Cardiac septum (tissue), 1 donor: Measurements from ENCODE around the gene CAT. TPM values are rescaled to one million over a fixed set of nuclear protein-coding genes. Genes with fewer than 3 reads are reported as not detected.
"Not testable (repeated sequence)": the region's sequence is repeated elsewhere in the genome, so short reads cannot be mapped to it uniquely, and the experiment has no call there.

Source experiments
- DNase-seq: peaks from one replicate; pipeline ENCODE4 v3.0.0-alpha.2; 2020; ENCODE audit warnings: low spot score
- intact Hi-C: fragments of 100-400 bp; cut with DNase I; formaldehyde crosslinking; loops from one replicate; pipeline ENCODE4 v1.14.0; 2022
- total RNA-seq: library from RNA; stranded (reverse); fragmentation: NEBNext Ultra II Directional; extraction: Animal tissue kit (Norgen Biotek cat#: 25700); gene quantifications from one replicate; pipeline ENCODE4 v1.2.1, GENCODE V29; 2021
- donor health status: DM: no; HTN: no; CAD: no.

Gene CAT
- total RNA-seq, 1 donor from 2014 or later, result 47.6 TPM

DNA sequence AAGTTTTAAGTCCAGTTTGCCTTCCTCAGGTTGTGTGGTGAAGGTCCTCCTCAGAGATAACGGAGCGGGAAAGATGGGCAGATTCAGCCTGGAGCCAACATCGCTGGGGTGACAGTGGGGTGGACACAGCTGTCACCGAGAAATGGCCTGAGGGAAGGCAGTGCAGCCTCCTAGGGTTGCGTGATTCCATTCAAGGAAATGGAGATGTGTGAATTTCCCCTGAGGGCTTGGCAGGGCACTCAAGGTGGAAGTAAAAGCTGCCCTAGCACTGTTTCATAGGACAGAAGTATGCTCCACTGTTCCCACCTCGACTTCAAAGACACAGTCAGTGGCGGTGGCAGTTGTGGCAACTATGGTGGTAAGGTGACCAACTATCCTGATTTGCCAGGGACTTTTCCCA is 15.4 kb upstream of the CAT start:
- DNase-seq, result no peak
- intact Hi-C loops, result no loop called here

DNA sequence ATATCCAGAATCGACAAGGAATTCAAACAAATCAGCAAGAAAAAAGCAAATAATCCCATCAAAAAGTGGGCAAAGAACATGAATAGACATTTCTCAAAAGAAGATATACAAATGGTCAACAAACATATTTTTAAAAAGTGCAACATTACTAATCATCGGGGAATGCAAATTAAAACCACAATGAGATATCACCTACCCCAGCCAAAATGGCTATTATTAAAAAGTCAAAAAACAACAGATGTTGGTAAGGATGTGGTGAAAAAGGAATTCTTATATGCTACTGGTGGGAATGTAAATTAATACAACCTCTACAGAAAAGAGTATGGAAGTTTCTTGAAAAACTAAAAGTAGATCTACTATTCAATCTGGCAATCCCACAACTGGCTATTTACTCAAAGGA is 13.9 kb upstream of the CAT start:
- intact Hi-C loops, DNase-seq: not testable (repeated sequence)

DNA sequence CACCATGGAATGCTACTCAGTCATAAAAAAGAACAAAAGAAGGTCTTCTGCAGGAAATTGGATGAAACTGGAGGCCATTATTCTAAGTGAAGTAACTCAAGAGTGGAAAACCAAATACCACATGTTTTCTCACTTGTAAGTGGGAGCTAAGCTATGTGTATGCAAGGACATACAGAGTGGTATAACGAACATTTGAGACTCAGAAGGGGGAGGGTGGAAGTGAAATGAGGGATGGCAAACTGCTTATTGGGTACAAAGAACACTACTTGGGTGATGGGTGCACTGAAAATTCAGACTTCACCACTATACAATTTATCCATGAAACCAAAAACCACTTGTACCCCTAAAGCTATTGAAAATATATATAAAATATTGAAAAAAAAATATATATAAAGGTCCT is 13.4 kb upstream of the CAT start:
- no peak for DNase-seq
- intact Hi-C loops, result no loop called here

GRCh38 chr11:34425867-34426266 is 12.9 kb upstream of the CAT start:
- intact Hi-C loops, result no loop called here

GRCh38 chr11:34426766-34427185 is 12.0 kb upstream of the CAT start:
- intact Hi-C loops, result no loop called here
- no peak for DNase-seq

More at GRCh38 chr11:34425867-34426266, 12.9 kb upstream of the CAT start:
- DNase-seq, result no peak

DNA sequence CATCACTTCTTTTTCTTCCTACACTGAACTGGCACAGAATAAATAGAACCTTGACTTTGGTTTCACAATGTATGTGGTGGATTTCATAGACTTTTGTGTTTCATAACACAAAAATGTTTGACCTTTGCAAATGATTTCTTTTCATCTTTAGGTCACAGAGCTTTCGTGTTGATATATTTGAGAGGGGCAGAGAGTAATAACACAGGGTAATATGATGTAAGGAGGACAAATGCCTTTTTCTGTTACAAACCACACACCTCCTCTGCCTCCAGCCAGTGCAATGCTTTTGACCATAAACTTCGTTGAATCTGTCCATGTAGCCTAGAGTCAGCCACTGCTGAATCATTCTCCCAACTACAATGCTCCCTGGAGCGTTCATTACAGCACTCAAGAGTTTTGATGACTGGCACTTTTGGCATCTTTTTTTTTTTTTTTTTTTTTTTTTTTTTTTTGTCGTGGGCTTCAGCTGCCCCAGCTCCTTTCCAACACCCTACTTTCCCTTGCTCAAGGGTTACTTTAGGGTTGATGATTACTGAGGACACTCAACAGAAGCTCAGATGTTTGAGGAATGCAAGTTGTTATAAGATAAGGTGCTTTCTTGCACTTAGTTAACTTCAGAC is 11.4 kb upstream of the CAT start:
- intact Hi-C loops, result no loop called here
- no peak for DNase-seq

DNA sequence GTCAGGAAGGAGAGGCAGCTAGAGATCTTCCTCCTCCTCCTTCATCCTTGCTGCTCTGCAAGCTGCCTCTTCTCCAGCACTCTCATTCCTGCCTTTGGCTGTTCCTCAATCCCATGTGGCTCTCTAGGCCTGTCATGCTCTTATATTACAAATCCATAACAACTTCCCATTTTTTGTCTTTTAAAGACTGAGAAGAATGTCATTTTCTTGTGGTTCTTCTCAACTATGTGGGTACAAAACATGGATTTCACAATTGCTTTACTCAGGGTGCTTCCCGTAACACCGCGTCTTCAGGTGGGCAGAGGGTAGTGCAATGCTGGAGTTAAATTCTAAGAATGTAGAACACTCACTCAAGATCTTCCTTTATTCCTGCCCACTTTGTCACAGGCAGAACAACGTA is 6.8 kb upstream of the CAT start:
- intact Hi-C loops, result no loop called here
- no peak for DNase-seq

DNA sequence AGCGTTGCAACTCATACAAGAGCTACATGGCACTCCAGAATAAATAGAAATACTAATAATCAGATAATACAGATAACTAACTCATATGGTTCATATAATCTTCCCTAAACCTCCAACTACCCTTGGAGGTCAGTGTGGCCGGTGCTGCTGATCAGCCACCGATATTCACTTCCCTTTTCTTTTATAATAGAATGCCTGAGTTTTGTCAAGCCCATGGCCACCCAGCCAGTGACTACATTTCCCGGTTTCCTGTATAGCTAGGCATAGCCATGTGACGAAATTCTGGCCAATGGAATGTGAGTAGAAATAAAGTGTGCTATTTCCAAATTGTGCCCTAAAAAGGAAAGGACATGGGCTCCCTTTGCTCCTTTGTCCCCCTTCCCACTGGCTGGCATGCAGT is 5.9 kb upstream of the CAT start:
- no peak for DNase-seq
- intact Hi-C loops, result no loop called here

DNA sequence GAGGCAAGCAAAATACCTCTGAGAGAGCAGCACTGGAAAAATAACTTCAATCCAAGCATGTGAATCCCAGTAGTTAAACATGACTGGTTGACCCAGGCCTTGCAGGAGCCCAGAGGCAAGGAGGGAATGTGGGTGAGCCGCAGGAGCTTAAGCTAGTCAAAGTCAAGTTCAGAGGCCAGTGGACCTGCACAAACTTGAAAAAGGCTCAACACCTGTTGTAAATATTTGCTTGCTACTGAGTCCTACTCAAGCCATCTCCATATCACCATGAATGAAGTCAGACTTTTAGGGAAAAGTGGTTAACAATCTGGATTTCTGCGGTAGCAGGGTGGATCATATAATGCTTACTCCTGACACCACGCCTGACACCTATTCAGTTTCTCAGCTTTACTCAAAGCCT is 4.8 kb upstream of the CAT start:
- intact Hi-C loops, result no loop called here
- DNase-seq, result no peak

DNA sequence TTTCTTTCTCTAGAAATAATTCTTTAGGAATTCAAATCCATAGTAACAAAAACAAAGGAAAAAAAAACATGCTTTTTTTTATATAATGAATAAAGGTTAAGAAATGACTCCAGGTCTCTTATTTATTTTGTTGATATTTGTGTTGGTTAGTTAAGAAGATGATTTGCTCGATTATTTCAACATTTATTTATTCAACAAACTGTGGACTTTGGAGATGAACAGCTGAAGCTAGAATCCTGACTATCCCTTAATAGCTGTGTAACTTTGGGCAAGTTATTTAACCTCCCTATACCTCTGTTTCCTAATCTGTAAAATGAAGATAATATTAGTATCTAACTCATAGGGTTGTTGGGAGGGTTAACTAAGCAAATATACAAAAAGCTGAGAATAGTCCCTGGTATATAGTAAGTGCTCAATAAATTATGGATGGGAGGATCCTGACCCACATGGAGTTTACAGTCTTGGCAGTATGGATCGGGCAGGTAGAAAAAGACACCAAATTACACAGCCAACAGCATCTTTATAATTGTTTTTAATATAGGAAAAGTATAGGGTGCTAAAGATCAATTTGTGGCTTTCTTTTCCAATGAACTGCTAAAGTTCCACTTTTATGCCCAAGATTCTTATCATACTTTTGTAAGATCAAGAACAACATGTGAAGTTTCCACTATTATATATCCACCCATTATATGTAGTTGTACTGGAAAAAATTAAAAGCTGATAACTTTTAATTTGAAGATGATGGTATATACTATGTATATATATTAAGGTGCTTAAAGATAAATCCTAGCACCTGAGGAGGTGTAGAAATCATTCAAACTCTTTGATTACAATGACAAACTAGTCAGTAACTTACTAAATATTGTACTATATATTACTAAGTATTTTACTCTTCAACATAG is 1.3 kb upstream of the CAT start:
- intact Hi-C loops, result no loop called here

DNA sequence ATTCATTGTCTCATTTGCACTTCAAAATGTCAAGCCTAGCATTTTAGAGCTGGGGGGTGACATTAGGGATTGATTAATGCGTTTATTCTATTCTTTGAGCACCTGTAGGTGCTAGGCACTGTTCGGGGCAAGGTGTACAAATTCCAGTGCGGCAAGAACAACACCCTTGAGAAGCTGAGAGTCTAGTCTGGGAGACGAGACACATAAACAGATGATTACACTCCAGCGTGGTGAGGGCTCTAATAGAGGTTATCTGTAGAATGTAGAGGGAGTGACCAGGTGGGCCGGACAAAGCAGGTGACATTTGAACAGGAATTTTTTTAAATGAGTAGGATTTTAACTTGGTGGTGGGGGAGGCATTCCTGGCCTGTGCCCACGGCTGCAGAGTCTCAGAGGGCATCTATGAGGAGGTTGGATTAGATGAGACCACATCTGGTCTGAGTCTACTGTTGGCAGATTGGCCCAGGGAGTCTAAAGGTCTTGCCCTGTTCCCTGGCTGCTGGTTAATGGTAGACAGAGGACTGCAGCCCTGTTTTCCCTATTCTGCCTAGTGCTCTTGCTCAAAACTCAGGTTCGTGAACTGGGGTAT is 970 bp downstream of the CAT start:
- DNase-seq, result no peak
- intact Hi-C loops, result no loop called here

More for the DNA sequence above, 1.3 kb upstream of the CAT start:
- DNase-seq, result no peak

DNA sequence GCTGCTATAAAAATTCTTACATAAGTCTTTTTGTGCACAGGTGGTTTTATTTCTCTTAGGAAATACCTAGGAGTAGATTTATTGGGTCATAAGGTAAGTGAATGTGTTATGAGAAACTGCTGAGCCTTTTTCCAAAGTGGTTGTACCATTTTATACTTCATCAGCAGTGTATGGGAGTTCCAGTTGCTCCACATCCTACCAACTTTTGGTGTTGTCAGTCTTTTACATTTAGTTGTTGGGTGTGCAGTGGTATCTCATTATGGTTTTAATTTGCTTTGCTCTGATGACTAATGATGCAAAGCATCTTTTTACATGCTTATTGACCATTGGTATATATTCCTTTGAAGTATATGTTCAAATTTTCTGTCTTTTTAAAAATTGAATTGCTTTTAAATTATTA is 3.1 kb downstream of the CAT start:
- no peak for DNase-seq
- intact Hi-C loops, result no loop called here

GRCh38 chr11:34443136-34443535 is 4.4 kb downstream of the CAT start:
- no peak for DNase-seq
- intact Hi-C loops, result no loop called here

DNA sequence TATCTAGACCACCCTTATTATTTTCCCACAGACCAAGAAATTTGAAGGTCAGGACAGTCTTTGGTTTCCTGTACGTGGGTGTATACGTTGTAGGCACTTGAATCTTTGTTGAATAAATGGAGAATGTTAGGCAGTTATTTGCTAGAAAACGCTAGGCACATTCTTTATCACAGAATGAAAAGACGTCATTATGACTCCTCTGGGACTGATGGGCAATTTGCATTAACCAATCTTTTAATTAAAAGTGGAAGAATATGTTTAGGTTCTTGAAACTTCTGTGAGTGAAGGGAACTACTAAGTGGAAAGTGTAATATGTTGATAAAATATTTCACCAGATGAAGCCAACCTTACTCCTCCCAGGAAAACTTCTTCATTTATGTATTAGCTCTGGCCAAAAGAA is 5.7 kb downstream of the CAT start:
- intact Hi-C loops, result no loop called here
- DNase-seq, result no peak

DNA sequence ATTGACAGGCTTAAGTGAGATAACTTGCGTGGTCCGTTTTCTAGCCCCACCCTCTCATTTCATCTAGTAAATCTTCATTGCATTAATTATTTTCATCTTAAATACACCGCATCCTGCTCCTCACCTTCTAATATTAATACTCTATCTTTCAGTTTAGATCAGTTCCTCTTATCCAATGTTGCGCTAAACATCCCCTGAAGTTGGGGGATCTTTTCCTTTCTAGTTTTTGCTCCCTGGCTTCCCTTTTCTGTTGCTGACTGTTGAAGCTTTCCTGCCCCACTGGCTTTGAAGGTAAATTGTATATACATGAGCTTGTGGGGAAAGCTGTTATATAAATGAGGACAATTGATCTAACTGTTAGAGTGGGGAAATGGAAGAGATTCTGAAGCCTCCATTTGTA is 7.2 kb downstream of the CAT start:
- intact Hi-C loops, result no loop called here
- no peak for DNase-seq

DNA sequence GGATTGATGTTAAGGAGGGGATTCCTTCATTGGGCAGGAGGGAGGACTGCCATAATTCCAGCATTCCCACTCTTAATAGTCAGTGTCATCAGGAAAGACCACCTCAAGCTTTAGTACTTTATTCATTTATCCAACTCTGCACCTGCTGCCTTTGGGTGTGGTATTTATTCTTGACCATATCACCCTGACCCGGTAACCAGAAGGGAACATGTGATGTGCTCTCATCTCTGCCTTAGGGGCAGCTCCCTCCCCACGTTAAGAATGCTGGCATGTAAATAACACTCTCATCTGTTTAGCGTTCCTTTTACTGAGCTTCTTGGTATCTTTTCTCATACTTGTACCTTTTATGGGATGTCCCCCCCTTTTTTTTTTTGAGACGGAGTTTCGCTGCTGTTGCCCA is 7.7 kb downstream of the CAT start:
- DNase-seq, result no peak
- intact Hi-C loops, result no loop called here

DNA sequence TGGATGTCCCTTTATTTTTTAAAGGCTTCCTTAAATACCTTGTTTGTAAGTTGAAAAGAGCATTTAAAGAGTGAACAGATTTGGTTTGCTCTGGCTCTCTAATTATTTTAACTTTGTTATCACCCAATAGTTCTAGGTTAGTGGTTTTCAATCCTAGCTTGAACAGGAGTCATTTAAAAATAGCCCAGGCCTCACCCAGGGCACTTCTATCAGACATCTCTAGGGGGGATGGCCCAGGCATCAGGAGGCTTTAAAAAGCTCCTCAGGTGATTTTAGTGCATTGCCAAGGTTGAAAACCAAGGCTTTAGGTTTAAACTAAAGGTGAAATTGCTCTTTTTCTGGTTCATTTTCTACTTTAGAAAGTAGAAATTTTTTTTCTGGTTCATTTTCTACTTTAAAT is 8.3 kb downstream of the CAT start:
- intact Hi-C loops, result no loop called here
- no peak for DNase-seq

GRCh38 chr11:34448223-34448994 is 9.7 kb downstream of the CAT start:
- intact Hi-C loops, result no loop called here

DNA sequence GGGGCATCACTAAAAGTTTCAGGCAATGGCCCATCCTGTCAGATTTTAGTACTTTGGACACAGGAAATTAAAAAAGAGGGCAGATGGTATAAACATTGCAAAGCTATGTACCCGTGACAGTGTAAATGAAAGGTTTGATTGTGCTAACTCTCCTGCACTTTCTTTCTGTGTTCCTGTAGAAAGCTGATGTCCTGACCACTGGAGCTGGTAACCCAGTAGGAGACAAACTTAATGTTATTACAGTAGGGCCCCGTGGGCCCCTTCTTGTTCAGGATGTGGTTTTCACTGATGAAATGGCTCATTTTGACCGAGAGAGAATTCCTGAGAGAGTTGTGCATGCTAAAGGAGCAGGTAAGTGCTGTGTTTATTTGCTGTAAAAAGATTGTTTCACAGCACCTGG is 10.3 kb downstream of the CAT start:
- intact Hi-C loops, result no loop called here
- DNase-seq, result no peak

More at GRCh38 chr11:34448223-34448994, 9.7 kb downstream of the CAT start:
- DNase-seq, result no peak

- intact Hi-C loops, result no loop called here
- DNase-seq, result no peak
Measured at GRCh38 chr11:34451053-34451452, 12.3 kb downstream of the CAT start.
